SK-N-SH treated with all-trans-retinoic acid at 6 μM for 48 hours (cell line): ENCODE data around the gene ABR.

ENCODE experiments used
- ATAC-seq: fragments of 200-7000 bp; cut with Tn5 transposase; 3 replicates; pipeline ENCODE4 v1.9.1; 2020; ENCODE audit warnings: mild to moderate bottlenecking, moderate library complexity
- BACH2 ChIP-seq: fragments of 250-450 bp; sonication (Bioruptor Pico); IDR thresholded peaks from 2 replicates; pipeline ENCODE4 v1.9.0; 2021; ENCODE audit warnings: mild to moderate bottlenecking, borderline replicate concordance
- CREB5 ChIP-seq: fragments of 250-450 bp; sonication (Bioruptor Pico); IDR thresholded peaks from 2 replicates; pipeline ENCODE4 v1.5.1; 2020; ENCODE audit warnings: low read depth, mild to moderate bottlenecking, moderate library complexity
- CSDC2 ChIP-seq: fragments of 250-450 bp; sonication (Bioruptor Pico); IDR thresholded peaks from 2 replicates; pipeline ENCODE4 v1.5.0; 2020; ENCODE audit warnings: mild to moderate bottlenecking, moderate library complexity
- CSRNP3 ChIP-seq: fragments of 250-450 bp; sonication (Bioruptor Pico); IDR thresholded peaks from 2 replicates; pipeline ENCODE4 v1.5.1; 2021; ENCODE audit warnings: mild to moderate bottlenecking, moderate library complexity
- ESRRG ChIP-seq: fragments of 250-450 bp; sonication (Bioruptor Pico); IDR thresholded peaks from 2 replicates; pipeline ENCODE4 v1.6.1; 2021; ENCODE audit warnings: mild to moderate bottlenecking
- GLIS3 ChIP-seq: fragments of 250-450 bp; sonication (Bioruptor Pico); IDR thresholded peaks from 2 replicates; pipeline ENCODE4 v1.5.0; 2020; ENCODE audit warnings: mild to moderate bottlenecking, moderate library complexity
- ISL1 ChIP-seq: fragments of 250-450 bp; sonication (Bioruptor Pico); IDR thresholded peaks from 2 replicates; pipeline ENCODE4 v2.1.2; 2022; ENCODE audit warnings: mild to moderate bottlenecking, moderate library complexity
- OSR1 ChIP-seq: fragments of 250-450 bp; sonication (Bioruptor Pico); IDR thresholded peaks from 2 replicates; pipeline ENCODE4 v1.8.0; 2022; ENCODE audit warnings: moderate library complexity, mild to moderate bottlenecking, inconsistent platforms
- PATZ1 ChIP-seq: fragments of 250-450 bp; sonication (Bioruptor Pico); IDR thresholded peaks from 2 replicates; pipeline ENCODE4 v1.8.0; 2020; ENCODE audit warnings: mild to moderate bottlenecking, moderate library complexity, borderline replicate concordance
- PPARA ChIP-seq: fragments of 250-450 bp; sonication (Bioruptor Pico); IDR thresholded peaks from 2 replicates; pipeline ENCODE4 v1.5.0; 2020; ENCODE audit warnings: mild to moderate bottlenecking, borderline replicate concordance
- RARB ChIP-seq: fragments of 250-450 bp; sonication (Bioruptor Pico); IDR thresholded peaks from 2 replicates; pipeline ENCODE4 v1.8.0; 2021; ENCODE audit warnings: mild to moderate bottlenecking, moderate library complexity
- SNAI2 ChIP-seq: fragments of 250-450 bp; sonication (Bioruptor Pico); IDR thresholded peaks from 2 replicates; pipeline ENCODE4 v1.5.0; 2020; ENCODE audit warnings: mild to moderate bottlenecking, moderate library complexity
- TCF4 ChIP-seq: fragments of 250-450 bp; sonication (Bioruptor Pico); IDR thresholded peaks from 2 replicates; pipeline ENCODE4 v1.8.0; 2021; ENCODE audit warnings: mild to moderate bottlenecking, moderate library complexity, borderline replicate concordance
- TOX ChIP-seq: fragments of 250-450 bp; sonication (Bioruptor Pico); IDR thresholded peaks from 2 replicates; pipeline ENCODE4 v1.8.0; 2021; ENCODE audit warnings: mild to moderate bottlenecking, moderate library complexity, borderline replicate concordance
- TSHZ2 ChIP-seq: fragments of 250-450 bp; sonication (Bioruptor Pico); IDR thresholded peaks from 2 replicates; pipeline ENCODE4 v1.5.0; 2020; ENCODE audit warnings: mild to moderate bottlenecking, moderate library complexity
- ZC3H10 ChIP-seq: fragments of 250-450 bp; sonication (Bioruptor Pico); IDR thresholded peaks from 2 replicates; pipeline ENCODE4 v1.5.1; 2021; ENCODE audit warnings: mild to moderate bottlenecking, moderate library complexity
- ZFP3 ChIP-seq: fragments of 250-450 bp; sonication (Bioruptor Pico); IDR thresholded peaks from 2 replicates; pipeline ENCODE4 v1.5.0; 2020; ENCODE audit warnings: mild to moderate bottlenecking, moderate library complexity
- ZNF565 ChIP-seq: fragments of 450-650 bp; formaldehyde crosslinking; conservative IDR thresholded peaks from 2 replicates; pipeline ENCODE4 v1.5.0; 2020; ENCODE audit warnings: low read depth, mild to moderate bottlenecking, moderate library complexity
- ZNF70 ChIP-seq: fragments of 450-650 bp; formaldehyde crosslinking; IDR thresholded peaks from 2 replicates; pipeline ENCODE4 v1.5.0; 2020; ENCODE audit warnings: mild to moderate bottlenecking, moderate library complexity
- ZNF8 ChIP-seq: fragments of 450-650 bp; formaldehyde crosslinking; IDR thresholded peaks from 2 replicates; pipeline ENCODE4 v1.5.0; 2020; ENCODE audit warnings: mild to moderate bottlenecking, moderate library complexity

ABR gene

GRCh38 chr17:1095853-1096173 is 84.0 kb downstream of the ABR start:
- TF ChIP-seq CSRNP3 = no peak
- no peak for TF ChIP-seq TCF4 (CRISPR knock-in tag)
- no peak for TF ChIP-seq BACH2 (CRISPR knock-in tag)
- TF ChIP-seq PATZ1 (CRISPR knock-in tag) = no peak
- TF ChIP-seq ZC3H10 (CRISPR knock-in tag) = no peak
- TF ChIP-seq CSDC2 = no peak
- no peak for TF ChIP-seq ZFP3 (CRISPR knock-in tag)
- TF ChIP-seq CREB5 (CRISPR knock-in tag) = no peak
- TF ChIP-seq TOX (CRISPR knock-in tag) = no peak
- no peak for TF ChIP-seq OSR1 (CRISPR knock-in tag)
- TF ChIP-seq GLIS3 (CRISPR knock-in tag) = no peak
- no peak for ATAC-seq

GRCh38 chr17:1095090-1095852 is 84.5 kb downstream of the ABR start:
- ATAC-seq = no peak
- TF ChIP-seq GLIS3 (CRISPR knock-in tag) (no peak), SNAI2 (CRISPR knock-in tag) (no peak)

- TF ChIP-seq ZNF565 (CRISPR knock-in tag) (no peak), GLIS3 (CRISPR knock-in tag) (no peak), ISL1 (CRISPR knock-in tag) (no peak), CSDC2 (no peak), TOX (CRISPR knock-in tag) (no peak), SNAI2 (CRISPR knock-in tag) (no peak), BACH2 (CRISPR knock-in tag) (no peak), TCF4 (CRISPR knock-in tag) (no peak), ZC3H10 (CRISPR knock-in tag) (no peak), PATZ1 (CRISPR knock-in tag) (no peak), ZNF70 (CRISPR knock-in tag) (no peak), ESRRG (CRISPR knock-in tag) (no peak), RARB (CRISPR knock-in tag) (no peak), ZNF8 (CRISPR knock-in tag) (no peak), ZFP3 (CRISPR knock-in tag) (no peak)
- ATAC-seq = no peak
These were observed 85.2 kb downstream of the ABR start for GRCh38 chr17:1094591-1094990.

- TF ChIP-seq TCF4 (CRISPR knock-in tag) (no peak), PPARA (CRISPR knock-in tag) (no peak), ZNF70 (CRISPR knock-in tag) (no peak), TSHZ2 (CRISPR knock-in tag) (no peak), GLIS3 (CRISPR knock-in tag) (no peak), TOX (CRISPR knock-in tag) (no peak), ISL1 (CRISPR knock-in tag) (no peak), CSDC2 (no peak), ZFP3 (CRISPR knock-in tag) (no peak), OSR1 (CRISPR knock-in tag) (no peak), ESRRG (CRISPR knock-in tag) (no peak), ZNF8 (CRISPR knock-in tag) (no peak), ZC3H10 (CRISPR knock-in tag) (no peak)
- ATAC-seq = no peak
These were observed 87.9 kb downstream of the ABR start for GRCh38 chr17:1091900-1092299.
